ENCODE results near the gene C17orf113. TPM values are rescaled to one million over a fixed set of nuclear protein-coding genes. Genes with fewer than 3 reads are reported as not detected.

The C17orf113 gene
- total RNA-seq, 1 experiment from 2014 or later, result 0.74 TPM

DNA sequence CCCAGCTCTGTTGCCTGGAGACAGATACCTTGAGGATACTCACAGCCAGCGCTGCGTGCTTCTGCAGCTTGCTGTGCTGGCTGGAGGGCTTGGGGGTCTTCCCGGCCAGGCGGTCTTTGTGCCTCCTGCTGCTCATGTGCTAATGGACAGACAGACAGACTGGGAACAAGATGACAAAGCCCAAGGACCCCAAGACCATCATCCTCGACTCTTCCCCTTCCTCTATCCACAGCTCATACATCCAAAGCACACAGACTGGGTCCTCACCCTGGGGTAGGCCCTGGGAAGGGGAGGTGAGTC is 22.9 kb downstream of the C17orf113 start:
- no peaks in the 10 kb centered on the region for H3K36me3 ChIP-seq (ENCODE audit: control insufficient read depth, insufficient read depth, low read length)
- no peak overlapping the region for H3K4me3 ChIP-seq (ENCODE audit: low read depth in 2 of 2, low read length in 2 of 2)
- ATAC-seq (no peak), DNase-seq (ENCODE audit: low read depth, low spot score) (no peak)
- BruUV-seq (replicated peaks), result no TSS peak
- peaks cover 5% of the 10 kb centered on the region; the same call in 1 of the 2 replicates for H3K4me1 ChIP-seq (ENCODE audit: control insufficient read depth, insufficient read depth, low read length)
- intact Hi-C loops (cut with micrococcal nuclease; ENCODE audit: unreplicated experiment), result loop anchor here (5.0 kb wide), 1 partner anchor 75 kb away; no protein-coding TSS in a partner anchor
- no peaks in the 10 kb centered on the region for H3K9me3 ChIP-seq (ENCODE audit: control insufficient read depth, insufficient read depth, low read depth, low read length)
- ChIA-PET CTCF (interaction anchor here (0.6 kb wide), 2 partner anchors 68 to 526 kb away, joined by 3 to 6 read pairs; no protein-coding TSS in a partner anchor), POLR2A (no interaction called here)
- no peaks in the 10 kb centered on the region for H3K27me3 ChIP-seq (ENCODE audit: control insufficient read depth, insufficient read depth, low read length)
- TF ChIP-seq, protein P1, sequence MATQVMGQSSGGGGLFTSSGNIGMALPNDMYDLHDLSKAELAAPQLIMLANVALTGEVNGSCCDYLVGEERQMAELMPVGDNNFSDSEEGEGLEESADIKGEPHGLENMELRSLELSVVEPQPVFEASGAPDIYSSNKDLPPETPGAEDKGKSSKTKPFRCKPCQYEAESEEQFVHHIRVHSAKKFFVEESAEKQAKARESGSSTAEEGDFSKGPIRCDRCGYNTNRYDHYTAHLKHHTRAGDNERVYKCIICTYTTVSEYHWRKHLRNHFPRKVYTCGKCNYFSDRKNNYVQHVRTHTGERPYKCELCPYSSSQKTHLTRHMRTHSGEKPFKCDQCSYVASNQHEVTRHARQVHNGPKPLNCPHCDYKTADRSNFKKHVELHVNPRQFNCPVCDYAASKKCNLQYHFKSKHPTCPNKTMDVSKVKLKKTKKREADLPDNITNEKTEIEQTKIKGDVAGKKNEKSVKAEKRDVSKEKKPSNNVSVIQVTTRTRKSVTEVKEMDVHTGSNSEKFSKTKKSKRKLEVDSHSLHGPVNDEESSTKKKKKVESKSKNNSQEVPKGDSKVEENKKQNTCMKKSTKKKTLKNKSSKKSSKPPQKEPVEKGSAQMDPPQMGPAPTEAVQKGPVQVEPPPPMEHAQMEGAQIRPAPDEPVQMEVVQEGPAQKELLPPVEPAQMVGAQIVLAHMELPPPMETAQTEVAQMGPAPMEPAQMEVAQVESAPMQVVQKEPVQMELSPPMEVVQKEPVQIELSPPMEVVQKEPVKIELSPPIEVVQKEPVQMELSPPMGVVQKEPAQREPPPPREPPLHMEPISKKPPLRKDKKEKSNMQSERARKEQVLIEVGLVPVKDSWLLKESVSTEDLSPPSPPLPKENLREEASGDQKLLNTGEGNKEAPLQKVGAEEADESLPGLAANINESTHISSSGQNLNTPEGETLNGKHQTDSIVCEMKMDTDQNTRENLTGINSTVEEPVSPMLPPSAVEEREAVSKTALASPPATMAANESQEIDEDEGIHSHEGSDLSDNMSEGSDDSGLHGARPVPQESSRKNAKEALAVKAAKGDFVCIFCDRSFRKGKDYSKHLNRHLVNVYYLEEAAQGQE (IDR thresholded peaks at IDR 0.05; ENCODE audit: insufficient read depth in 1 of 2, low read depth in 2 of 2, low read length in 1 of 2), result no peak
- TF ChIP-seq TCF7L2 (IDR thresholded peaks at IDR 0.05; ENCODE audit: low read depth, low read length), result no peak
- no peak for TF ChIP-seq SIN3A (IDR thresholded peaks at IDR 0.05; ENCODE audit: borderline replicate concordance, insufficient read depth, low read depth, low read length)
- TF ChIP-seq, protein P2, sequence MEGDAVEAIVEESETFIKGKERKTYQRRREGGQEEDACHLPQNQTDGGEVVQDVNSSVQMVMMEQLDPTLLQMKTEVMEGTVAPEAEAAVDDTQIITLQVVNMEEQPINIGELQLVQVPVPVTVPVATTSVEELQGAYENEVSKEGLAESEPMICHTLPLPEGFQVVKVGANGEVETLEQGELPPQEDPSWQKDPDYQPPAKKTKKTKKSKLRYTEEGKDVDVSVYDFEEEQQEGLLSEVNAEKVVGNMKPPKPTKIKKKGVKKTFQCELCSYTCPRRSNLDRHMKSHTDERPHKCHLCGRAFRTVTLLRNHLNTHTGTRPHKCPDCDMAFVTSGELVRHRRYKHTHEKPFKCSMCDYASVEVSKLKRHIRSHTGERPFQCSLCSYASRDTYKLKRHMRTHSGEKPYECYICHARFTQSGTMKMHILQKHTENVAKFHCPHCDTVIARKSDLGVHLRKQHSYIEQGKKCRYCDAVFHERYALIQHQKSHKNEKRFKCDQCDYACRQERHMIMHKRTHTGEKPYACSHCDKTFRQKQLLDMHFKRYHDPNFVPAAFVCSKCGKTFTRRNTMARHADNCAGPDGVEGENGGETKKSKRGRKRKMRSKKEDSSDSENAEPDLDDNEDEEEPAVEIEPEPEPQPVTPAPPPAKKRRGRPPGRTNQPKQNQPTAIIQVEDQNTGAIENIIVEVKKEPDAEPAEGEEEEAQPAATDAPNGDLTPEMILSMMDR (IDR thresholded peaks at IDR 0.05), result no peak
- no peak for TF ChIP-seq POLR2AphosphoS5 (IDR thresholded peaks at IDR 0.05; ENCODE audit: low read depth, low read length)
- H3K27ac ChIP-seq (ENCODE audit: low read length), result no peak overlapping the region
- in situ Hi-C loops (cut with HindIII; ENCODE audit: low pct_unique_long_range_greater_than_20kb, low sequenced_read_pairs), result no loop called here

DNA sequence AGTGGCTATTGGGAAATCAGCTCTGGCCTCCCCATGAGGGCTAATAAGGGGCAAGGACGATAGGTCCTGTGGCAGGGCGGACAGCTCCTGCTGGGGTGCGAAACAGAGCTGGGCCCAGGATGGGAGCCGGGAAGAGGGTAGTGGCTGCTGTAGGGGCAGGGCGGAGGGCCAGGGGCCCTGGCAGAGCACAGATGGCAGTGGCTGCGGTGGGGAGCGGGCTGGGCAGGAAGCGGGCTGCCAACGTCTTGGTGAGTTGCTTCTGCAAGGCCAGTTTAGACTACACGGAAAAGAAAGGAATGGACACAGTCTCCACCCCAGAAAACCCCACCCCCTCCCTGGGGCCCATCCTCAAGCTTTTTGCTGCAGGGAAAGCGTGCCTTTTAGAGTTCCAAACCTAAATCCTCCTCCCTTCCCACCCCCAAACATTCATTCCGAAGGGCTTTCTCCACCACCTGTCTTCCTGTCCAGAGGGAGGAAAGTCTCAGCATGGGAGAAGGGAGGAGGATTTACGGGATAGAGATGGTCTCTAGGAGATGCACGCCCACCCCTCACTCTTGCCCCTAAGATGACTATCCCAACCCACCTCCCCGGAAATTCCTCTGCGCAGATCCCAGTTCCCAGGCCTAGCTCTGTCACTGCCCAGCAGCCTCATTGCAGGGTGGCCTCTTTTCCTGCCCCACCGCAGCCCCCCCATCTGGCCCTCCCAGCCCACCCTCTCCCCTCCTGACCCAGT is 23.4 kb downstream of the C17orf113 start:
- H3K4me1 ChIP-seq (ENCODE audit: control insufficient read depth, insufficient read depth, low read length), result peaks cover 5% of the 10 kb centered on the region; the same call in 1 of the 2 replicates

More for the DNA sequence above, 23.4 kb downstream of the C17orf113 start:
- in situ Hi-C loops (cut with HindIII; ENCODE audit: low pct_unique_long_range_greater_than_20kb, low sequenced_read_pairs) (no loop called here), intact Hi-C loops (cut with micrococcal nuclease; ENCODE audit: unreplicated experiment) (loop anchor here (5.0 kb wide), 1 partner anchor 75 kb away; no protein-coding TSS in a partner anchor)
- BruUV-seq (replicated peaks), result no TSS peak
- TF ChIP-seq TCF7L2 (IDR thresholded peaks at IDR 0.05; ENCODE audit: low read depth, low read length), result no peak
- TF ChIP-seq, protein P1 (IDR thresholded peaks at IDR 0.05; ENCODE audit: insufficient read depth in 1 of 2, low read depth in 2 of 2, low read length in 1 of 2), result no peak
- TF ChIP-seq, protein P2 (IDR thresholded peaks at IDR 0.05), result no peak
- 0 out of 2 replicates have a peak, but pooled peaks have one; percentile 11 for TF ChIP-seq POLR2AphosphoS5 (IDR thresholded peaks at IDR 0.05; ENCODE audit: low read depth, low read length)
- Histone ChIP-seq H3K27me3 (ENCODE audit: control insufficient read depth, insufficient read depth, low read length) (no peaks in the 10 kb centered on the region), H3K9me3 (ENCODE audit: control insufficient read depth, insufficient read depth, low read depth, low read length) (no peaks in the 10 kb centered on the region), H3K36me3 (ENCODE audit: control insufficient read depth, insufficient read depth, low read length) (no peaks in the 10 kb centered on the region), H3K4me3 (ENCODE audit: low read depth in 2 of 2, low read length in 2 of 2) (no peak overlapping the region), H3K27ac (ENCODE audit: low read length) (no peak overlapping the region)
- CTCF ChIA-PET, result interaction anchor here (0.6 to 1.1 kb wide), 3 partner anchors 11 to 527 kb away, joined by 3 to 6 read pairs (median 4); no protein-coding TSS in a partner anchor
- POLR2A ChIA-PET, result no interaction called here
- ATAC-seq (no peak), DNase-seq (ENCODE audit: low read depth, low spot score) (no peak)

Data from Panc1 (cell line).